ENCODE measurements around the gene CBL.
A peak's percentile ranks its signal among the peaks of the same experiment; 100 is the strongest.
"Not testable (repeated sequence)": the region's sequence is repeated elsewhere in the genome, so short reads cannot be mapped to it uniquely, and the experiment has no call there.

CBL gene

DNA sequence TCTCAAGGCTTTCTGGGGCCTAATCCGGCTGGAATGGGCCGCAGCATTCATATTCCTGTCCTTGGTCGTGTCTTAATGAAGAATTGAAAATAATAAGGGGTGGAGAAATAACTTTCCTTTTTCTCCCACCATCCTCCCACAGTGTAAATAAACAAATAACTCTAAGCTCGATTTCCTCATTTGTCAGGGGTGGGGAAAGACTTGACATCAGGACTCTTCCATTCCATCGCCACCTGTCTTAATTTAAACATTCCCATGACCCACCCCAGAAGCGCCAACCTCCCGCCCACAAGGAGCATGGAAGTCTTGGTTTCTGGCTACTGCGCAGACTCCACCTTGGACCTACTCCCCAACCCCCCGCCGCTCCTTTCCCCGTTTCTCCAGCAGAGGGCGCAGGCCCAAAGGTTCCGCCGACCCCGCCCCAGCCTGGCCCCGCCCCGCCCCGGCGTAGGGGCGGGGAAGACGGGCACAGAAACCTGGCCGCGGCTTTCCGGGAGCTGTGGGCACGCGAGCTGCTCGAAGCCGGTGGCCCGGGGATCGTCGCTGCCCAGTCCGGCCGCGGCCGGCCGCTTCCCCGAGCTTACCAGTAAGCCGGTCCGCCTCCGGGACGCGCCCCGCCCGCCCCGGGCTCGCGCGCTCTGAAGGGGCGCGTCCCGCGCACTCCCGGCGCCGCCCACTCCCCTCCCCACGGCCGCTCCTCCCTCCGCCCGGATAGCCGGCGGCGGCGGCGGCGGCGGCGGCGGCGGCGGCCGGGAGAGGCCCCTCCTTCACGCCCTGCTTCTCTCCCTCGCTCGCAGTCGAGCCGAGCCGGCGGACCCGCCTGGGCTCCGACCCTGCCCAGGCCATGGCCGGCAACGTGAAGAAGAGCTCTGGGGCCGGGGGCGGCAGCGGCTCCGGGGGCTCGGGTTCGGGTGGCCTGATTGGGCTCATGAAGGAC is at the start of gene CBL:
TSS of gene CBL (plus strand) at position 766 of the 937 bp plus-strand sequence. CDS start at position 845, 79 bp downstream.
- peak; percentile 87 to 89 for DNase-seq

DNA sequence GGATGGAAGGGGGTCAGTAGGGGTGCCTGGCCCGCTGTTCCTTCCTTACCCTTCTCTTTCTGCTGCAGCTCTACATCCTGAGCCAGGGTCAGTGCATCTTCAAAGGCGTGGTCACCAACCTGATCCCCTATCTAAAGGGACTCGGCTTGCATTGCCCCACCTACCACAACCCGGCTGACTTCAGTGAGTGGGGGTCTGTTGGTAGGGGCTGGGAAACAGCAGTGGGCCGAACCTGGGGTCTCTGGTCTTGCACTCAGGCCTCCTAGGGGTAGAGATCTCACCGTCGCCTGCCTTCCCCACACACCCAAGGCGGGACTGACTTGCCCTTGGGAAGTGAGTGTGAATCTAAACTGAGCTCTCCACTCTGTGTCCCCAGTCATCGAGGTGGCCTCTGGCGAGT is 49.6 kb upstream of the CBL start:
- DNase-seq: no peak

DNA sequence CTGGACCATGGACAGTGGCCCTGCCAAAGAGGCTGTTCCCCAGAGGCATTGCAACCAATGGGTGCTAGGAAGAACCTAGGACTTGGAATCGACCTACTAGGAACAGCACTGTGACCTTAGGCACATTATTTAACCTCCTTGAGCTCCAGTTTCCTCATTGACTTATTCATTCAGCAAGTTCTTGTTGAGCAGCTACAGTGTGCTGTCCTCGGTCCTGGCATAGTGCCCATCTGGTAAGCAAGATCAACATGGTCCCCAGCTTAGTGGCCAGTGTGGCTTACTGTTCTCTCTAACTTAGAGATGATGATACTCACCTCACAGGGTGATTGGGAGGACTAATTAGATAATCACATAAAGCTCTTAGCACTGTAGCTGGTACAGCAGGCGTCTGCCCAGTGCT is 49.1 kb upstream of the CBL start:
- no peak for DNase-seq

DNA sequence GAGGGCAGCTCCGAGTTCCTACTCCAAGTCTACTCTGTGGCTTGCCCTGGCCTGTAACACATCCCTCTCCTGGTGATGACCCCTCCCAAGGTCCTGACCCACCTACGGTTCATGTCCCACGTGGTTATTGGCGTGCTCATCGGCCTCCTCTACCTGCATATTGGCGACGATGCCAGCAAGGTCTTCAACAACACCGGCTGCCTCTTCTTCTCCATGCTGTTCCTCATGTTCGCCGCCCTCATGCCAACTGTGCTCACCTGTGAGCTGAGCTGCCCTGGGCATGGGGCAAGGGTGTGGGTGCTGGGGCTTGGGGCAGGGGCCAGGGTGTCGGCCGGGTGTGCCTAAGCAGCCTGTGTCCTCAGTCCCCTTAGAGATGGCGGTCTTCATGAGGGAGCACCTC is 47.7 kb upstream of the CBL start:
- no peak for DNase-seq

DNA sequence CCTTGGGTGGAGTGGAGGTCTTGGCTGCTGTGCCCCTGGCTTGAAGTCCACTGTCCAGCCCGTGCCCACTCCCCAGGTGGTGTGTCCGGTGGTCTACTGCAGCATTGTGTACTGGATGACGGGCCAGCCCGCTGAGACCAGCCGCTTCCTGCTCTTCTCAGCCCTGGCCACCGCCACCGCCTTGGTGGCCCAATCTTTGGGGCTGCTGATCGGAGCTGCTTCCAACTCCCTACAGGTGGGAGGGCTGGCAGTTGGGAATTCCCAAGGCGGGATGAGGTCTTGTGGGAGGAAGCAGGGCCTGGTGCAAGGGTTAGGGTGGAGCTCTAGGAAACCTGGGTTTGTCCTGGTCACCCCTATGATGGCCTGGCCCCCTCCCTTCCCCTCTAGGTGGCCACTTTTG is 46.0 kb upstream of the CBL start:
- DNase-seq: no peak

DNA sequence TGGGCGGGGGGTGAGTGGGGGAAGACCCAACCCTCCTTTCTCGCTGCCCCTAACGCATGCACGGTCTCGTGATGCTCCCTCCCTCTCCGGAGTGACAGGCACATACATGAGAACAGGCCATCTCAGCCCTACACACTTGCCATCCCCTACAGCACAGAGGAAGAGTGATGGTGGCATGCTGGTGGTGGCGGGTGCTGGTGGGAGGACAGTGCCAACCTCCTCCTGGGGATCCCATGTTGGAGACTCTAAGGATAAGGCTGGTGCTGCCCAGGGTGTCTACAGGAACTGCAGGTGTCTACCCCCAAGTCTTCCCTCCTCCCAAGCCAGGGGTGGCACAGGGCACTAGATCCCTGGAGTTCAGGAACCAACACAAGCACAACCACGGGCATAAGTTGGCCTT is 44.3 kb upstream of the CBL start:
- DNase-seq: no peak

DNA sequence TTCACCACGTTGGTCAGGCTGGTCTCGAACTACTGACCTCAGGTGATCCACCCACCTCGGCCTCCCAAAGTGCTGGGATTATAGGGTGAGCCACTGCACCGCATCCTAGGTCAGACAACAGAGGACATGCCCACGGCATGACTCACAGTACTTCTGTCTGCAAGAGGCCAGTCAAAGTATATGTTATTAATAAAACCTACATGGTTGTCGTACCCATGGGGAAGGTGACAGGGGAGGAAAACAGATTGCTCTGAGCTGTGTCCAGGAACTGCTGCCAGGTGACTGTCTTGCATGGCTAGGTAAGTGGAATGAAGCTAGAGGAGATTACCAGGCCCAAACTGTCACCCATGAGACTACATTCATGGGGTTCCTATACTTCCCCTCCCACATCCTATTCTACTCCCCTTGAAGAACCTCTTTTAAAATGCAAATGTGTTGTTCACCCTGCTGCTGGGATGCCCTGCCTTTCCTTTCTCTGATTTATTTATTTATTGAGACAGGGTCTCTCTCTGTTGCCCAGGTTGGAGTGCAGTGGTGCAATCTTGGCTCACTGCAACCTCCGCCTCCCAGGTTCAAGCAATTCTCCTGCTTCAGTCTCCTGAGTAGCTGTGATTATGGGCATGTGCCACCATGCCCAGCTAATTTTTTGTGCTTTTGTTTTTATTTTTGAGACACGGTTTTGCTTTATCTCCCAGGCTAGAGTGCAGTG is 39.6 kb upstream of the CBL start:
- DNase-seq: no peak

DNA sequence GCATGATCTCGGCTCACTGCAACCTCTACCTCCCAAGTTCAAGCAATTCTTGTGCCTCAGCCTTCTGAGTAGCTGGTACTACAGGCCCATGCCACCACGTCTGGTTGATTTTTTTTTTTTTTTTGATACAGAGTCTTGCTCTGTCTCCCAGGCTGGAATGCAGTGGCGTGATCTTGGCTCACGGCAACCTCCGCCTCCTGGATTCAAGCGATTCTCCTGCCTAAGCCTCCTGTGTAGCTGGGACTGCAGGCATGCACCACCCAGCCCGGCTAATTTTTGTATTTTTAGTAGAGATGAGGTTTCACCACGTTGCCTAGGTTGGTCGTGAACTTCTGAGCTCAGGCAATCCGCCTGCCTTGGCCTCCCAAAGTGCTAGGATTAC is 39.1 kb upstream of the CBL start:
- DNase-seq: not testable (repeated sequence)

DNA sequence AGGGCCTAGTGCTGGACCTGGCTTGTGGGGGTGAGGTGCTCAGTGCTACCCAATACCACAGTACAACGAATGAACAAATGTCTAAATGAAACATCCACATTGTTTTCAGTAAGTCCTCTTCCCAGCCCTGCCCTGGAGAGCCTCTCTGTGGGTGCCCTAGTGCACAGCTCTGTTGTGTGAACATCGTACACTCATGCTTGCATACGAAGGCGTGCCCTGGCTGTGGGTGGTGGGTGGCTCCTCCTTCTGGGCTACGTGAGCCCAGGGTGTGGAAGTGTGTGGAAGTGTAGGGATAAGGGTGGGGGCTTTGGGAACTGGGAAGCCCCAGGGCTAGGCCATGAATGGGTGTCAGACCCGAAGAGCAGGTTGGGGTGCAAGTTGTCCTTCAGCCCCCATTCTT is 38.2 kb upstream of the CBL start:
- DNase-seq: no peak

DNA sequence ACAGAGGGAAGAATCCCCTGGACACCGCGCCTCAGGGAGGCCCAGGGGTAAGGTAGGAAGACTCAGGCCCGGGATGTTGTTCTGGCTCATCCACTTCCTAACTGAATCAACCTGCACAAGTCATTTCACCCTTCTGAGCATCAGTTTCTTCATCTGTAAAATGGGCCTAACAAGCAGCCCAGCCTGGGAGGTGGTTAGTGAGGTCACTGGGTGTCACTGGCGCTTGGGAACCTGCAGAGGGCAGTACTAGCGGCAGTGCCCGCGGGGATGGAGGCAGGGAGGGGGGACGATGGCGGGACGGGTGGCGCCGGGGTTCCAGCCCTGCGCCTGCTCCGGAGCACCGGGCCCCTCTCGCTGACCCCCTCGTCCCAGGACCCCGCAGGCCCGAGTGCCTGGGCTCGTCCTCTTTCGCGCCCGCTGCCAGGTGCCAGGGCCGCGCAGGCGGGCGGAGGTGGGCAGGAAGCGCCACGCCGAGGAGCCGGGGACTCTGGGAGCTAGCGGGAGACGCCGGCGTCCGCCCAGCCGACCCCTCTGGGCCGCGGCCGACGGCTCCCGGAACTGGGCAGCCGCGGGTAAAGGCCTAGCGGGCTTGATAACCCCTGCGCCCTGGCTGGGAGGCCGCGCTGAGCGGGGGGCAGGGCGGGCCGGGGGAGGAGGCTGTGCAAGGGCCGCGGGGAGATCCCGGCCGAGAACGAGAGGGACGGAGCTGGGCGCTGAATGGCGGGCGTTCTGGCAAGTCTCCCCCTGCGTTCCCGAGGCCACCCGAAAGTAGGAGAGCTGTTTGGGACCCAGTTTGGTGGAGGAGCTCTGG is 37.5 kb upstream of the CBL start, which contains the start of gene NLRX1:
TSS of gene NLRX1 (plus strand) at position 255 of the 811 bp plus-strand sequence. CDS start 2,679 bp downstream, outside the sequence.
- peak; percentile 21 to 40 for DNase-seq

DNA sequence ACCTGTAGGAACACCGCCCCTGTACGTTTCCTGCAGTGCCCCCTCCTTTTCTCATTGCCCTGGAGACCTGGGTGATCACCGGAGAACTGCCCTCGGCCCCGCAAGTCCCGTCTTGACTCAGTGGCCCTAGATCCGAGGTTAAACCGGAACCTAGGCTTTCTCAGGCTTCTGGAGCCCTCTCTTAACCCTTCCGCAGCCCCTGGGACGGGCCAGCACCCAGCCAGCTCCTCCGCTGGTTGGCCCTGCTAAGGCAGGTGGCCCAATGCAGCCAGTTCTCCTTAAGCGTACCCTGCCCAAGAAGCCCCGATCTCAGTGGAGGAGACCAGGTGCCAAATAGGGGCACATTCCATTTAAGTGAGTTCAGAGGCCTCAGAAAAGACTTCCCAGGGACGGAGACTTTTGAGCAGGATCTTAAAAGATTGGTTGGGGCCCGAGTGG is 36.8 kb upstream of the CBL start:
- DNase-seq: no peak

DNA sequence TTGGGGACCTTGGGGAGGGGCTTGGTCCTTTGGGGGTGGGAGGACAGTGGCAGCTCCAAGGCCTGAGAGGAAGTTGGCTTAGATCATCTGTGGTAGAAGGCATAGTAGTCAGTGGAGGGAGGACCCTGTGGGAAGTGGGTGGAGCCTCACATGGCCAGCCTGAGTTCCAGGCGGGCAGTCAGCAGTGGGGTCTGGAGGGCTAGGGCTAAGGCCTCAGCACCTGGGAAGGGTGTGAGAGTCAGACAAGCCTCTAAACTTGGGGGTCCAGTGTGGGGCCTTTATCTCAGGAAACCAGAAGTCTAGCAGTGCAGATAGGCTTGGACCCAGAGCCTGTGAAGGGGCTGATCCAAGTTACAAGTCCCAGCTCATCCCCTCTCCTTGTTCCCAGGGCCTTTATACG is 33.6 kb upstream of the CBL start:
- DNase-seq: no peak

DNA sequence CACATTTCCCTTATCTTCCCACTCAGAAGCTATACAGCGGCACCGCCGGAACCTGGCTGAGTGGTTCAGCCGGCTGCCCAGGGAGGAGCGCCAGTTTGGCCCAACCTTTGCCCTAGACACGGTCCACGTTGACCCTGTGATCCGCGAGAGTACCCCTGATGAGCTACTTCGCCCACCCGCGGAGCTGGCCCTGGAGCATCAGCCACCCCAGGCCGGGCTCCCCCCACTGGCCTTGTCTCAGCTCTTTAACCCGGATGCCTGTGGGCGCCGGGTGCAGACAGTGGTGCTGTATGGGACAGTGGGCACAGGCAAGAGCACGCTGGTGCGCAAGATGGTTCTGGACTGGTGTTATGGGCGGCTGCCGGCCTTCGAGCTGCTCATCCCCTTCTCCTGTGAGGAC is 32.7 kb upstream of the CBL start:
- no peak for DNase-seq

DNA sequence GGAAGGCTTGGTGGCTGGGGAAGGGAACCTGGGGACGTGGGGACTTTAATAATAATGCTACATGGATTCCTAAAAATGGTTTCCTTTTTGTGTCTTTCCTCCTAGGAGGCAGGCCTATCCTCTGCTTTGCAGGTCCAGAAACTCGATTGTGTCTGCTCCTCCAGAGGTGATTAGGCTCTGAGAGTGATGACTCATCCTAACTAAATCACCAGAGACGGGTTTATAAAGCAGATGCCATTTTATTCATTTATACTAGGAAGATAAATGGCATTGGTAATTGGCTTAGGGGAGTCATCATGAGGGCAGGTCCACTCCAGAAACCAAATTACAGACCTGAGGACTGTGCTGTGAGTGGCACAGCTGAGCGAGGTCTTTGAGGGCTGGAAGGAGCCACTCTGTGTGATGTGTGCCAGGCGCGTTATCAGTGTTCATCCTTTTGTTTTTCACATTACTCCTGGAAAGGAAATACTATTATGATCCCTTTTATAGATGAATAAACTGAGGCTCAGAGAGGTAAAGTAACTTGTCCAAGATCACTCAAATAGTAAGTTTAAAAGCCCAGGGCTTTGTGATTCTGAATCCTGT is 30.6 kb upstream of the CBL start:
- DNase-seq: no peak

DNA sequence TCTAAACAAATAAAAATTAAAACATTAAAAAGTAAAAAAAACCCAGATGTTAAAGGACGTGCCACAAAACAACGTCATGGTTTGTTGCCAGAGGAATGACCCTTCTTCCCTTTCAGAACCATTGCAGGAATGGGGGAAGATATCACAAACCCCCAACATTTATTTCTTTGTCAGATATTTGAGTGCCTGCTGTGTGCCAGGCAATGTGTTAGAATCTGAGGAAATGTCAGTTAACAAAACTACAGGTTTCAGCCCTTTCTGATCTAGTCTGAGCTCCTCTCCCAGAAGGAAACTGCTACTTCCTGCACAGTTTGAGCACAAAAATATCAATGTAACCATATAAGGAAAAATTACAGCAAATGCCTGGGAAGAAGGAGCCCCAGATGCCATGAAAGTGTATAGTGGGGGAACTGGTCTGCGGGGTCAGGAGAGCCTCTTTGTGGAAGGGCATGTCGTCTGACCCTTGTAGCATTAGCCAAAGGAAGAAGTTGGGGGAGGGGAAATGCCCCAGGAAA is 27.9 kb upstream of the CBL start:
- DNase-seq: no peak

DNA sequence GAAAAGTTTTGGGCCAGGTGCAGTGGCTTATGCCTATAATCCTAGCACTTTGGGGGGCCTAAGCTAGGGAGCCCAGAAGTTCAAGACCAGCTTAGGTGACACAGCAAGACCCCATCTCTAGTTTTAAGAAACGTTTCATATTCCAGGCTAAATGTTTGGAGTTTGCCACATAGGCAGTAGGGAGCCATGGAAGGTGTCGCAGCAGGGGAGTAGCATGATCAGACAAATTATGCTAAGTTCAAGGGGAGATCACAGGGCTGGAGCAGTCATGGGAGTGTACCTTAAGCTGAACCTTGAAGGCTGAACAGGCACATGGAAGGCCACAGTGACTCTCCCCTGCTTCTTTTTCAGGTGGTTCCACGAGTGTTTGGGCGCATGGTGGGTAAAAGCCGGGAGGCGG is 26.8 kb upstream of the CBL start:
- DNase-seq: no peak

DNA sequence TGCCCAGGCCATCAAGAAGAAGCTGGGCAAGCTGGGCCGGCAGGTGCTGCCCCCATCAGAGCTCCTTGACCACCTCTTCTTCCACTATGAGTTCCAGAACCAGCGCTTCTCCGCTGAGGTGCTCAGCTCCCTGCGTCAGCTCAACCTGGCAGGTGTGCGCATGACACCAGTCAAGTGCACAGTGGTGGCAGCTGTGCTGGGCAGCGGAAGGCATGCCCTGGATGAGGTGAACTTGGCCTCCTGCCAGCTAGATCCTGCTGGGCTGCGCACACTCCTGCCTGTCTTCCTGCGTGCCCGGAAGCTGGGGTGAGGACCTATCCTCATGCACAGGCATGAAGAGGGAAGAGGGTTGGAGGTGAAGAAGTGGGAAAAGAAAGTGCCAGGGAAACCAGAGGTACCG is 26.2 kb upstream of the CBL start:
- DNase-seq: peak; percentile 71 to 78

DNA sequence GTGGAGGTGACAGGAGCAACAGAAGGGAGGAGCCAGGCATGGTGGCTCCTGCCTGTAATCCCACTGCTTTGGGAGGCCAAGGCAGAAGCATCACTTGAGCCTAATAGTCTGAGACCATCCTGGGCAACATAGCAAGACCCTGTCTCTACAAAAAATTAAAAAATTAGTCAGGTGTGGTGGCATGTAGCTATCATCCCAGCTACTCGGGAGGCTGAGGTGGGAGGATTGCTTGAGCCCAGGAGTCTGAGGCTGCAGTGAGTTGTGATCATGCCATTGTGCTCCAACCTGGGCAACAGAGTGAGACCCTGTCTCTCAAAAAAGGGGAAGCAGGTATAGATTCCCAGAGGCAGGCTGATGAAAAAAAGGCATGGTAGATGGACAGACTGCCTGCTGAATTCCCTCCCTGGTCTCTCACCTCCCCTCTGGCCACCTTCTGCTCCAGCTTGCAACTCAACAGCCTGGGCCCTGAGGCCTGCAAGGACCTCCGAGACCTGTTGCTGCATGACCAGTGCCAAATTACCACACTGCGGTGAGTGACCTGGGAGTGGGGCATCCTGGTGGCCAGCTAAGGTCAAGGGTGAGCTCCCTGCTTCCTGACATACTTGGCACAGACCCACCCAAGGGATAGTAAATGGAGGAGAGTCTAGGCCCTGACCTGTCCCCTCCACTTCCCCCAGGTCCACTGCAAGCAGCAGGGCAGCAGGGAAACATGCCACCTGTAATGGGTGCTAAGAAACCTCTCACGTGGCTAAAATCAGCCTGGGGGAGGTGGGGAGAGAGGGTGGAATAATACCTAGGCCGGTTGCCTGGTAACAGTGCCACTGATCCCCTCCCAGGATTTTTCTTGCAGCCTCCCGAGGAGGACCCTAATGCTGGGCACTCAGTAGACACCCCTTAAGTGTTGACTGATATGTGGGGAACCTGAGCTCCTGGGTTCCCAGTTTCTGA is 25.1 kb upstream of the CBL start:
- DNase-seq: no peak

DNA sequence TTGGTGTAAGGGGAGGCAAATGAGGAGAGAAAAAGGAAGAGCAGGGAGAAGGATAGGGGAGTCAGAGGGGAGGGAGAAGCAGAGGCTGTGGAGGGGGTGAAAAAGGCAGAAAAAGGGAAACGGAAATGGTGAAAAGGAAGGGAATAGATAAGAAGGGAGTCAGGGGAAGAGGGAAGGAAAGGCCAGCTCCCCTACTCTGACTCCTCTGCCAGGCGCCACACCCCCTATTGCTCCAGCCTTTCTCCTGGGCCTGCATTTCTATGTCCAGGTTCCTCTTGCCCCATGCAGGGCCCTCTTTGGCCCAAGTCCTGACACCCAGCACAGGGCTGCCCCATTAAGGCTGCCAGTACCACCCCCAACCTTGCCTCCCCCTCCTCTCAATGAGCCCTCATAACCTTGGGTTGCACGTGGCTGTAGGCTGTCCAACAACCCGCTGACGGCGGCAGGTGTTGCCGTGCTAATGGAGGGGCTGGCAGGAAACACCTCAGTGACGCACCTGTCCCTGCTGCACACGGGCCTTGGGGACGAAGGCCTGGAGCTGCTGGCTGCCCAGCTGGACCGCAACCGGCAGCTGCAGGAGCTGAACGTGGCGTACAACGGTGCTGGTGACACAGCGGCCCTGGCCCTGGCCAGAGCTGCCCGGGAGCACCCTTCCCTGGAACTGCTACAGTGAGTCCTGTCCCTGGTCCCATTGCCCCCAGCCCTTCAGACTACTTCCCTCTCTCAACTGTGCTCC is 24.3 kb upstream of the CBL start:
- no peak for DNase-seq

DNA sequence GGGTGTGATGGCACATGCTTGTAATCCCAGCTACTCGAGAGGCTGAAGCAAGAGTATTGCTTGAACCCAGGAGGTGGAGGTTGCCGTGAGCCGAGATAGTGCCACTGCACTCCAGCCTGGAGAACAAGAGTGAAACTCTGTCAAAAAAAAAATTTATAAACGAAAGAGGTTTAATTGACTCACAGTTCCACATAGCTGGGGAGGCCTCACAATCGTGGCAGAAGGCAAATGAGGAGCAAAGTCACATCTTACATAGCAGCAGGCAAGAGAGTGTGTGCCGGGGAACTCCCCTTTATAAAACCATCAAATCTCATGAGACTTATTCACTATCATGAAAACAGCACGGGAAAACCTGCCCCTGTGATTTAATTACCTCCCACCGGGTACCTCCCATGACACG is 21.7 kb upstream of the CBL start:
- not testable (repeated sequence) for DNase-seq

Data from NCI-H187 (cell line).